Measurements from ENCODE around the gene KIAA1586.
"Not testable (repeated sequence)": the region's sequence is repeated elsewhere in the genome, so short reads cannot be mapped to it uniquely, and the experiment has no call there.

KIAA1586 gene

GRCh38 chr6:57033228-57033627 lies 13.3 kb upstream of the KIAA1586 start:
- no peak overlapping the region for H3K27ac ChIP-seq (ENCODE audit: poor library complexity, severe bottlenecking)
- no peaks in the 10 kb centered on the region for H3K4me1 ChIP-seq (ENCODE audit: insufficient read depth, poor library complexity, severe bottlenecking)
- H3K36me3 ChIP-seq (ENCODE audit: low read depth): no peaks in the 10 kb centered on the region
- H3K9me3 ChIP-seq (ENCODE audit: severe bottlenecking): no peaks in the 10 kb centered on the region
- TF ChIP-seq, protein P1, sequence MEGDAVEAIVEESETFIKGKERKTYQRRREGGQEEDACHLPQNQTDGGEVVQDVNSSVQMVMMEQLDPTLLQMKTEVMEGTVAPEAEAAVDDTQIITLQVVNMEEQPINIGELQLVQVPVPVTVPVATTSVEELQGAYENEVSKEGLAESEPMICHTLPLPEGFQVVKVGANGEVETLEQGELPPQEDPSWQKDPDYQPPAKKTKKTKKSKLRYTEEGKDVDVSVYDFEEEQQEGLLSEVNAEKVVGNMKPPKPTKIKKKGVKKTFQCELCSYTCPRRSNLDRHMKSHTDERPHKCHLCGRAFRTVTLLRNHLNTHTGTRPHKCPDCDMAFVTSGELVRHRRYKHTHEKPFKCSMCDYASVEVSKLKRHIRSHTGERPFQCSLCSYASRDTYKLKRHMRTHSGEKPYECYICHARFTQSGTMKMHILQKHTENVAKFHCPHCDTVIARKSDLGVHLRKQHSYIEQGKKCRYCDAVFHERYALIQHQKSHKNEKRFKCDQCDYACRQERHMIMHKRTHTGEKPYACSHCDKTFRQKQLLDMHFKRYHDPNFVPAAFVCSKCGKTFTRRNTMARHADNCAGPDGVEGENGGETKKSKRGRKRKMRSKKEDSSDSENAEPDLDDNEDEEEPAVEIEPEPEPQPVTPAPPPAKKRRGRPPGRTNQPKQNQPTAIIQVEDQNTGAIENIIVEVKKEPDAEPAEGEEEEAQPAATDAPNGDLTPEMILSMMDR (IDR thresholded peaks at IDR 0.05; ENCODE audit: poor library complexity, severe bottlenecking): no peak
- DNase-seq (ENCODE audit: low spot score) (no peak), ATAC-seq (ENCODE audit: low read depth) (no peak)
- H3K27me3 ChIP-seq (ENCODE audit: insufficient read depth, poor library complexity, severe bottlenecking): no peaks in the 10 kb centered on the region
- no peak overlapping the region for H3K4me3 ChIP-seq (ENCODE audit: severe bottlenecking)

DNA sequence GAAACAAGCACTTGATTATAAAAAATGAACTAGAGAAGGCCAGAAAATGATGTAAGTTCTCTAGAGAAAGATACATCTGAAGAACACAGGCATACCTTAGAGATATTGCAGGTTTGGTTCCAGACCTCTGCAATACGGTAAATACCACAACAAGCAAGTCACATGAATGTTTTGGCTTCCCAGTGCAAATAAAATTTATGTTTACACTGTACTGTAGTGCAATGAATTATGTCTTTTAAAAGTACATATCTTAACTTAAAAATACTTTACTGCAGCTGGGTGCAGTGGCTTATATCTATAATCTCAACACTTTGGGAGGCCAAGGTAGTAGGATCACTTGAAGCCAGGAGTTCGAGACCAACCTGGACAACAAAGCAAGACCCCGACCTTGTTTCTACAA lies 10.9 kb upstream of the KIAA1586 start:
- Histone ChIP-seq H3K4me3 (ENCODE audit: severe bottlenecking) (no peak overlapping the region), H3K9me3 (ENCODE audit: severe bottlenecking) (no peaks in the 10 kb centered on the region), H3K4me1 (ENCODE audit: insufficient read depth, poor library complexity, severe bottlenecking) (no peaks in the 10 kb centered on the region), H3K36me3 (ENCODE audit: low read depth) (no peaks in the 10 kb centered on the region), H3K27me3 (ENCODE audit: insufficient read depth, poor library complexity, severe bottlenecking) (no peaks in the 10 kb centered on the region), H3K27ac (ENCODE audit: poor library complexity, severe bottlenecking) (no peak overlapping the region)
- DNase-seq (ENCODE audit: low spot score) (no peak), ATAC-seq (ENCODE audit: low read depth) (no peak)
- TF ChIP-seq, protein P1 (IDR thresholded peaks at IDR 0.05; ENCODE audit: poor library complexity, severe bottlenecking): no peak

DNA sequence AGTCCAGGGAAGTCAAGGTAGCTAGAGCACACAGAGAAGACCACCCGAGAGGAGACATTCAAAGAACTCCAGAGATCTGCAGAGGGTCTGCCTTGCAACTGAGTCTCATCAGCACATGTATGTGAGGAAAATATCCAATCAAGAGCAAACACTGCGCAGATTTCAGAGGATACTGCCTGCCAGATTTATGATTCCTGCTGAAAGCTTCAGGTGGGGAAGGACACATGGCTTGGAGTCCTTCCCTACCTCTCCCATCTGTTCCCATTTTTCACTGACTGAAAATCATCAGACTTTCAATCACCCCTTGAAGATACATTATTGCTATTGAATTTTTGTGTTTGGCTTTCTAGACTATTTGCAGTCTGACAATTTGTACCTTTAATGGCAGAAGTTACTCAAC lies 7.6 kb upstream of the KIAA1586 start:
- no peak overlapping the region for H3K4me3 ChIP-seq (ENCODE audit: severe bottlenecking)
- ATAC-seq (ENCODE audit: low read depth): no peak
- H3K9me3 ChIP-seq (ENCODE audit: severe bottlenecking): no peaks in the 10 kb centered on the region
- no peaks in the 10 kb centered on the region for H3K27me3 ChIP-seq (ENCODE audit: insufficient read depth, poor library complexity, severe bottlenecking)
- no peak overlapping the region for H3K27ac ChIP-seq (ENCODE audit: poor library complexity, severe bottlenecking)
- TF ChIP-seq, protein P1 (IDR thresholded peaks at IDR 0.05; ENCODE audit: poor library complexity, severe bottlenecking): no peak
- H3K4me1 ChIP-seq (ENCODE audit: insufficient read depth, poor library complexity, severe bottlenecking): no peaks in the 10 kb centered on the region
- no peak for DNase-seq (ENCODE audit: low spot score)
- H3K36me3 ChIP-seq (ENCODE audit: low read depth): no peaks in the 10 kb centered on the region

DNA sequence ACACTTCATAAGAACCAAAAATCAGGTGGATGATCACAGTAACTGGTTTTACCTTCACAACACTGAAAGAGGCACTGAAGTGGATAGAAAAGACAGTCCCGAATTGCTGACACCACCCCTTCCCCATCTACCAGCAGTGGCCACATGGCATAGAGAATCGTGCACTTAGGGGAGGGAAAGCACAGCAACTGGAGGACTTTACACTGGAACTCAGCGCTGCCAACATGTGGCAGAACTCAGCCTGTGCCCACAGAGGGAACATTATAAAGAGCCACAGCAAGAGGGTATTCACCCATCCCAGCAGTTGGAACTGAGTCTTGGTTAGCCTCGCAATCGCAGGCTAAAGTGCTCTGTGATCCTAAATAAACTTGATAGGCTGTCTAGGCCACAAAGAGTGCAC lies 6.5 kb upstream of the KIAA1586 start:
- H3K9me3 ChIP-seq (ENCODE audit: severe bottlenecking): no peaks in the 10 kb centered on the region
- DNase-seq (ENCODE audit: low spot score): no peak

GRCh38 chr6:57044061-57044460 lies 2.4 kb upstream of the KIAA1586 start:
- Histone ChIP-seq H3K4me1 (ENCODE audit: insufficient read depth, poor library complexity, severe bottlenecking) (peaks cover 13% of the 10 kb centered on the region), H3K36me3 (ENCODE audit: low read depth) (peaks cover 13% of the 10 kb centered on the region)
- H3K4me3 ChIP-seq (ENCODE audit: severe bottlenecking); H3K9me3 ChIP-seq (ENCODE audit: severe bottlenecking); DNase-seq (ENCODE audit: low spot score); H3K27ac ChIP-seq (ENCODE audit: poor library complexity, severe bottlenecking); H3K27me3 ChIP-seq (ENCODE audit: insufficient read depth, poor library complexity, severe bottlenecking); ATAC-seq (ENCODE audit: low read depth): not testable (repeated sequence)

More for the DNA sequence above, 6.5 kb upstream of the KIAA1586 start:
- ATAC-seq (ENCODE audit: low read depth): no peak
- no peaks in the 10 kb centered on the region for H3K27me3 ChIP-seq (ENCODE audit: insufficient read depth, poor library complexity, severe bottlenecking)
- no peak overlapping the region for H3K4me3 ChIP-seq (ENCODE audit: severe bottlenecking)
- H3K27ac ChIP-seq (ENCODE audit: poor library complexity, severe bottlenecking): no peak overlapping the region
- H3K36me3 ChIP-seq (ENCODE audit: low read depth): no peaks in the 10 kb centered on the region
- TF ChIP-seq, protein P1 (IDR thresholded peaks at IDR 0.05; ENCODE audit: poor library complexity, severe bottlenecking): no peak
- no peaks in the 10 kb centered on the region for H3K4me1 ChIP-seq (ENCODE audit: insufficient read depth, poor library complexity, severe bottlenecking)
